ENCODE measurements around the gene PLXNB1. TPM values are rescaled to one million over a fixed set of nuclear protein-coding genes. Genes with fewer than 3 reads are reported as not detected.

The PLXNB1 gene
- total RNA-seq, 1 experiment from 2014 or later, result 24.6 TPM

DNA sequence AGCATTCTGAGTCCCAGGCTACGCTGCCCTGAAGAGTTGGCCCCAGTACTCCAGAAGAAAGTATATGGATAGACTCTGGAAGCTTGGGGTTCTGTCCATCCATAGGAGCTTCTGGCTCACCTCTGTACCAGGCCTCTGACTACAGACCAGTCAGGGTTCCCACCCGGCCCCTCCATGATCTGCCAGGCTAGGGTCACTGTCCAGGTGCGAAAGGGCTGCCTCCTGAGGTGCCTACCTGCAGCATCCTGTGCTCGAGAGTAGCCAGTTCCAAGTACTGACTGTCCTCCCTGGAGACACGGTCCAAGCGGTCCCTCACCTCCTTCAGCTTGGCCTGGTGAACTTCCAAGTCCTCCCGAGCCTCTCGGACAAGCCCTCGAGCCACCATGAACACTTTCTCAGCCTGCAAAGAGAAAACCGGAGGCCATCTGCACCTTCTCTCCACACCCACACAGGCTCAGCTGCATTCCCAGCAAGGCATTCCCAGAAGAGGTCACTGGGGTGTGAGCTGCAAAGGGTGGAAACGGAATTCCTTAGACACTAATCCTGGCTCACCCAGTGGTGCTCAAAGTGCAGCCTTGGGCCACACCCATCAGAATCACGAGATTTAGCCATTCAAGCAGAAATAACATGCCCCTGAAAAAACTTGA is 3.7 kb upstream of the PLXNB1 start:
- no peak overlapping the region for H3K4me3 ChIP-seq (ENCODE audit: low read depth, low read length, poor library complexity, severe bottlenecking)
- H3K9me3 ChIP-seq (ENCODE audit: low read depth, low read length, poor library complexity, severe bottlenecking), result no peaks in the 10 kb centered on the region
- no peaks in the 10 kb centered on the region for H3K4me1 ChIP-seq (ENCODE audit: insufficient read depth, low read length, poor library complexity, severe bottlenecking)
- no TSS peak for BruUV-seq (replicated peaks)
- H3K27ac ChIP-seq (ENCODE audit: low read depth, low read length, poor library complexity, severe bottlenecking), result no peak overlapping the region
- no peaks in the 10 kb centered on the region for H3K27me3 ChIP-seq (replicated peaks; ENCODE audit: insufficient read depth, low read depth, low read length, poor library complexity)
- no peaks in the 10 kb centered on the region for H3K36me3 ChIP-seq (ENCODE audit: insufficient read depth, low read length, poor library complexity, severe bottlenecking)
- intact Hi-C loops (cut with micrococcal nuclease; ENCODE audit: unreplicated experiment), result loop anchor here (5.0 kb wide), 1 partner anchor 161 kb away; no protein-coding TSS in a partner anchor
- no peak for DNase-seq (ENCODE audit: low spot score)
- CTCF ChIA-PET, result interaction anchor here (0.6 to 1.7 kb wide), 3 partner anchors 12 to 239 kb away, joined by 3 to 6 read pairs (median 3); no protein-coding TSS in a partner anchor
- POLR2A ChIA-PET (ENCODE audit: low non-redundant PET), result no interaction called here
- TF ChIP-seq, protein P1, sequence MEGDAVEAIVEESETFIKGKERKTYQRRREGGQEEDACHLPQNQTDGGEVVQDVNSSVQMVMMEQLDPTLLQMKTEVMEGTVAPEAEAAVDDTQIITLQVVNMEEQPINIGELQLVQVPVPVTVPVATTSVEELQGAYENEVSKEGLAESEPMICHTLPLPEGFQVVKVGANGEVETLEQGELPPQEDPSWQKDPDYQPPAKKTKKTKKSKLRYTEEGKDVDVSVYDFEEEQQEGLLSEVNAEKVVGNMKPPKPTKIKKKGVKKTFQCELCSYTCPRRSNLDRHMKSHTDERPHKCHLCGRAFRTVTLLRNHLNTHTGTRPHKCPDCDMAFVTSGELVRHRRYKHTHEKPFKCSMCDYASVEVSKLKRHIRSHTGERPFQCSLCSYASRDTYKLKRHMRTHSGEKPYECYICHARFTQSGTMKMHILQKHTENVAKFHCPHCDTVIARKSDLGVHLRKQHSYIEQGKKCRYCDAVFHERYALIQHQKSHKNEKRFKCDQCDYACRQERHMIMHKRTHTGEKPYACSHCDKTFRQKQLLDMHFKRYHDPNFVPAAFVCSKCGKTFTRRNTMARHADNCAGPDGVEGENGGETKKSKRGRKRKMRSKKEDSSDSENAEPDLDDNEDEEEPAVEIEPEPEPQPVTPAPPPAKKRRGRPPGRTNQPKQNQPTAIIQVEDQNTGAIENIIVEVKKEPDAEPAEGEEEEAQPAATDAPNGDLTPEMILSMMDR (conservative IDR thresholded peaks at IDR 0.05; ENCODE audit: low read depth, low read length), result no peak
- no peak for TF ChIP-seq EZH2 (IDR thresholded peaks at IDR 0.05; ENCODE audit: borderline replicate concordance, low read depth, low read length, poor library complexity, severe bottlenecking)

DNA sequence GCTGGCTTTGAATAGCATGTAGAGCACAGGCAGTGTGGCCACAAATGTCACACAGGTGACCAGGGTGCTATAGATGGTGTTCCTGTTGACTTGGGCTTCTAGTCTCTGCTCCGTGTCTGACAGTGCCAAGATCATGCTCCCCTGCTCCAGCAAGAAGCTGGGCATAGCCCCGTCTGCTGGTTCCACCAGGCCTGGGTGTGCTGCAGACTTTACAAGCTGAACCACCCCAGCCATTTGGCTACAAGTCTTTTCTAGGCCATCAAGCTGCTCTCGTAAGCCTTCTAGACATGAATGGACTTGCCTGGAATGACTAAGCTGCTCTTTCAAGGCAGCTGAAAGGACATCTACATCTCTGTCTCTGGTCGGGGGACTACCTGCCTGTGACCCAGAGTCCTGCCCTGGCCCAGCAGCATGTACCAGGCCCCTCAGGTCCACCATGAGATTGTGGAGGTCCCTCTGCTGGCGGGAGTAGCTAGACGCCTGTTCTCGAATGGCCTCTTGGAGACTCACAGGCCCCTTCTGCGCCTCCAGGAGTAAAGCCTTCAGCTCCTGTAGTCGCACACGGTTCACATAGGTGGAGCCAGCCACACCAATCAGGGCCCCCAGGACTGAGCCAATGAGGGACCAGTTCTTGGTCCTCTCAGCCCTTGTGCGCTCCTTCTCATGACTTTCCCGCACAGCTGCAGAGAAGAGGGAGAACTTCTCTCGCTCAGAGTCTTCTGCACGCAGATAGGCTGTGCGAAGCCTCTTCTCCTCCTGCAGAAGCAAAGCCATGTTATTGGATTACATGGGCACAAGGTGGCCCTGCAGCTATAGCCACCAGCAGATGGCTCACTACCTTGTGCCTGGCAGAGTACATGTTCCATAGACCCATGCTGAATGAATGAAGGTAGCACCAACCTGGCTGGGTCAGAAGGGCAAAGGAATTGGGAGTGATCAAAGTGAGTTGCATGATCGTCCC is 2.8 kb upstream of the PLXNB1 start:
- H3K4me1 ChIP-seq (ENCODE audit: insufficient read depth, low read length, poor library complexity, severe bottlenecking), result peaks cover 7% of the 10 kb centered on the region
- peak; percentile 6 for DNase-seq (ENCODE audit: low spot score)
- POLR2A ChIA-PET (ENCODE audit: low non-redundant PET), result no interaction called here

More for the DNA sequence above, 2.8 kb upstream of the PLXNB1 start:
- Histone ChIP-seq H3K27me3 (replicated peaks; ENCODE audit: insufficient read depth, low read depth, low read length, poor library complexity) (no peaks in the 10 kb centered on the region), H3K36me3 (ENCODE audit: insufficient read depth, low read length, poor library complexity, severe bottlenecking) (no peaks in the 10 kb centered on the region), H3K4me3 (ENCODE audit: low read depth, low read length, poor library complexity, severe bottlenecking) (no peak overlapping the region), H3K27ac (ENCODE audit: low read depth, low read length, poor library complexity, severe bottlenecking) (no peak overlapping the region), H3K9me3 (ENCODE audit: low read depth, low read length, poor library complexity, severe bottlenecking) (no peaks in the 10 kb centered on the region)
- CTCF ChIA-PET, result interaction anchor here (0.6 to 1.7 kb wide), 2 partner anchors 32 to 903 kb away, joined by 3 to 6 read pairs; no protein-coding TSS in a partner anchor
- TF ChIP-seq EZH2 (IDR thresholded peaks at IDR 0.05; ENCODE audit: borderline replicate concordance, low read depth, low read length, poor library complexity, severe bottlenecking), result no peak
- TF ChIP-seq, protein P1 (conservative IDR thresholded peaks at IDR 0.05; ENCODE audit: low read depth, low read length), result peak; percentile 22; the same call in 1 of the 2 replicates
- intact Hi-C loops (cut with micrococcal nuclease; ENCODE audit: unreplicated experiment), result loop anchor here (5.0 kb wide), 1 partner anchor 160 kb away; no protein-coding TSS in a partner anchor
- no TSS peak for BruUV-seq (replicated peaks)
